PC-3 (cell line): ENCODE measurements around the gene DTWD2. TPM values are rescaled to one million over a fixed set of nuclear protein-coding genes. Genes with fewer than 3 reads are reported as not detected.

ENCODE experiments used
- ATAC-seq: fragments of 200-7000 bp; cut with Tn5 transposase; 2 replicates; pipeline ENCODE4 v1.9.1; 2020; ENCODE audit warnings: mild to moderate bottlenecking, moderate library complexity
- BruUV-seq: library from RNA; stranded (reverse); fragments of 400-500 nt; replicated peaks from 2 replicates; lab custom pipeline; 2021; lab: Mats Ljungman, UMichigan
- CTCF ChIA-PET: fragments of 300-600 bp; sonication (Branson Sonifier 250); formaldehyde crosslinking; loops from one replicate; lab custom pipeline; 2022; ENCODE audit warnings: antibody characterized with exemption; lab: Charles Lee
- POLR2A ChIA-PET: fragments of 300-600 bp; sonication (Branson Sonifier 250); formaldehyde crosslinking; loops from one replicate; lab custom pipeline; 2022; ENCODE audit warnings: antibody characterized with exemption; ENCODE audit not compliant: unreplicated experiment; lab: Charles Lee
- DNase-seq: peaks from one replicate; pipeline ENCODE4 v3.0.0-alpha.2; 2015
- H2AFZ ChIP-seq: fragments of 300-600 bp; sonication (generic); 2 replicates; pipeline ENCODE4 v1.6.0; 2016; ENCODE audit warnings: antibody characterized with exemption, low read length
- H3F3A ChIP-seq: fragments of 300-600 bp; sonication (generic); one replicate; pipeline ENCODE4 v1.6.0; 2017; ENCODE audit warnings: antibody characterized with exemption, low read length, control low read depth, mild to moderate bottlenecking; ENCODE audit not compliant: unreplicated experiment
- H3K27ac ChIP-seq: fragments of 300-600 bp; sonication (generic); 2 replicates; pipeline ENCODE4 v1.5.1; 2016; ENCODE audit warnings: mild to moderate bottlenecking, low read length
- H3K27me3 ChIP-seq: fragments of 300-600 bp; sonication (generic); 2 replicates; pipeline ENCODE4 v1.6.1; 2016; ENCODE audit warnings: low read length, mixed read lengths
- H3K36me3 ChIP-seq: fragments of 300-600 bp; sonication (generic); 2 replicates; pipeline ENCODE4 v1.6.1; 2016; ENCODE audit warnings: low read depth, mixed run types, low read length, mixed read lengths
- H3K4me1 ChIP-seq: fragments of 300-600 bp; sonication (generic); 2 replicates; pipeline ENCODE4 v1.5.1; 2016; ENCODE audit warnings: low read length; ENCODE audit not compliant: insufficient read depth
- H3K4me2 ChIP-seq: fragments of 300-600 bp; sonication (generic); 2 replicates; pipeline ENCODE4 v1.6.0; 2016; ENCODE audit warnings: low read length
- H3K4me3 ChIP-seq: fragments of 300-600 bp; sonication (generic); 2 replicates; pipeline ENCODE4 v1.5.1; 2016; ENCODE audit warnings: mild to moderate bottlenecking, low read length, mixed read lengths
- H3K79me2 ChIP-seq: fragments of 300-600 bp; sonication (generic); 2 replicates; pipeline ENCODE4 v1.6.1; 2017; ENCODE audit warnings: low read length, mixed read lengths
- H3K9ac ChIP-seq: fragments of 300-600 bp; sonication (generic); 2 replicates; pipeline ENCODE4 v1.6.0; 2016; ENCODE audit warnings: mild to moderate bottlenecking, low read length
- H3K9me2 ChIP-seq: fragments of 300-600 bp; sonication (generic); replicated peaks from 2 replicates; pipeline ENCODE4 v1.6.1; 2016; ENCODE audit warnings: mixed run types, low read length, mixed read lengths
- H3K9me3 ChIP-seq: fragments of 300-600 bp; sonication (generic); 2 replicates; pipeline ENCODE4 v1.6.1; 2016; ENCODE audit warnings: low read length, mixed read lengths
- H4K20me1 ChIP-seq: fragments of 300-600 bp; sonication (generic); 2 replicates; pipeline ENCODE4 v1.6.1; 2016; ENCODE audit warnings: low read length, mixed read lengths
- EZH2 ChIP-seq: fragments of 300-600 bp; sonication (generic); IDR thresholded peaks from one replicate; pipeline ENCODE4 v1.6.1; 2017; ENCODE audit warnings: antibody characterized with exemption, mild to moderate bottlenecking, low read length; ENCODE audit not compliant: unreplicated experiment
- EZH2phosphoT487 ChIP-seq: fragments of 300-600 bp; sonication (generic); IDR thresholded peaks from 2 replicates; pipeline ENCODE4 v1.6.1; 2018; ENCODE audit warnings: mild to moderate bottlenecking, antibody characterized with exemption, low read length, borderline replicate concordance
- intact Hi-C: fragments of 100-400 bp; cut with micrococcal nuclease; formaldehyde crosslinking; loops from 2 replicates; pipeline ENCODE4 v1.9.0; 2023
- total RNA-seq: library from RNA; depleted of rRNA; stranded (reverse); fragments of >200 nt; gene quantifications from 2 replicates; pipeline ENCODE4 v1.2.3, GENCODE V29; 2014
- TF ChIP-seq, protein P1 (sequence below): fragments of 300-600 bp; sonication (generic); conservative IDR thresholded peaks from 2 replicates; pipeline ENCODE4 v1.5.1; 2017; ENCODE audit warnings: antibody characterized with exemption, low read depth, mild to moderate bottlenecking, low read length

DTWD2 gene
- total RNA-seq, 1 experiment from 2014 or later = 16.5 TPM

DNA sequence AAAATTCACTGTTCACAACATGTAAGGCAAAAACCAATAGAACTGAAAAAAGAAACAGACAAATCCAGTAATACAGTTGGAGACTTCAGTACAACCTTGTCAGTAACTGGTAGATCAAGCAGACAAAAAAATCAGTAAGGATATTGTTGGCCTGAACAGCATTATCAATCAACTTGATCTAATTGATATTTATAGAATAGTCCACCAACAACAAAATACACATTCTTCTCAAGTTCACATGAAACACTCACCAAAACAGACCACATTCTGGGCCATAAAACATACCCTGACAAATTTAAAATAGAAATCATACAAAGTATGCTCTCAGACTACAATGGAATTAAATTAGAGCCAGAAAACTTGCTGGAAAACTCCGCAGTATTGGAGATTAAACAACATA is 56.8 kb downstream of the DTWD2 start:
- no peaks in the 10 kb centered on the region for H3K36me3 ChIP-seq
- H3K27me3 ChIP-seq = no peaks in the 10 kb centered on the region
- ChIA-PET CTCF (no interaction called here), POLR2A (no interaction called here)
- ATAC-seq (no peak), DNase-seq (no peak)
- intact Hi-C loops = no loop called here
- no peak overlapping the region for H3K27ac ChIP-seq
- no peaks in the 10 kb centered on the region for H3K9me3 ChIP-seq
- H3F3A ChIP-seq = no peaks in the 10 kb centered on the region
- no peak overlapping the region for H2AFZ ChIP-seq
- H3K9me2 ChIP-seq = no peaks in the 10 kb centered on the region
- no peaks in the 10 kb centered on the region for H3K79me2 ChIP-seq
- H3K4me1 ChIP-seq = no peaks in the 10 kb centered on the region
- BruUV-seq = no TSS peak
- H3K4me3 ChIP-seq = no peak overlapping the region
- no peak overlapping the region for H3K4me2 ChIP-seq
- no peak overlapping the region for H3K9ac ChIP-seq
- no peaks in the 10 kb centered on the region for H4K20me1 ChIP-seq
- no peak for TF ChIP-seq EZH2phosphoT487
- TF ChIP-seq EZH2 = no peak
- TF ChIP-seq, protein P1, sequence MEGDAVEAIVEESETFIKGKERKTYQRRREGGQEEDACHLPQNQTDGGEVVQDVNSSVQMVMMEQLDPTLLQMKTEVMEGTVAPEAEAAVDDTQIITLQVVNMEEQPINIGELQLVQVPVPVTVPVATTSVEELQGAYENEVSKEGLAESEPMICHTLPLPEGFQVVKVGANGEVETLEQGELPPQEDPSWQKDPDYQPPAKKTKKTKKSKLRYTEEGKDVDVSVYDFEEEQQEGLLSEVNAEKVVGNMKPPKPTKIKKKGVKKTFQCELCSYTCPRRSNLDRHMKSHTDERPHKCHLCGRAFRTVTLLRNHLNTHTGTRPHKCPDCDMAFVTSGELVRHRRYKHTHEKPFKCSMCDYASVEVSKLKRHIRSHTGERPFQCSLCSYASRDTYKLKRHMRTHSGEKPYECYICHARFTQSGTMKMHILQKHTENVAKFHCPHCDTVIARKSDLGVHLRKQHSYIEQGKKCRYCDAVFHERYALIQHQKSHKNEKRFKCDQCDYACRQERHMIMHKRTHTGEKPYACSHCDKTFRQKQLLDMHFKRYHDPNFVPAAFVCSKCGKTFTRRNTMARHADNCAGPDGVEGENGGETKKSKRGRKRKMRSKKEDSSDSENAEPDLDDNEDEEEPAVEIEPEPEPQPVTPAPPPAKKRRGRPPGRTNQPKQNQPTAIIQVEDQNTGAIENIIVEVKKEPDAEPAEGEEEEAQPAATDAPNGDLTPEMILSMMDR = no peak

DNA sequence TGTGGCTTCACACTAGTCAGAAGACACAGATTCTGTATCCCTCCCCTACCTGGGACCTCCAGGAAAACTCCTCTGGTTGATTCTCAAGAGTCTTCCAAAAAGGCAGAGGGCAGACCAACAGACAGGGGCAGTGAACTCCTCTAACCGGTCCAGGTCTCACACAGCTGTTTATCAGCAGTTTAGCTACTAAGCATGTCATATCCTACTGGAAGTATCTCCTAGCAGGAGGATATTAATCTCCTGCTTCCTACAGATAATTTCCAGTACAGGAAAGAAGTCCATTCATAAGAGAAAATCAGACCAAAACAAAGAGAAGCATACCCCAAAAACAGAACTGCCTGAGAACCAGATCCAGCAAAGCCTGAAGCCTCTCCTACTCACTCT is 64.3 kb downstream of the DTWD2 start:
- H3K4me3 ChIP-seq = no peak overlapping the region
- no peak overlapping the region for H3K9ac ChIP-seq
- H3K27ac ChIP-seq = no peak overlapping the region
- H3K36me3 ChIP-seq = no peaks in the 10 kb centered on the region
- ATAC-seq (no peak), DNase-seq (no peak)
- H2AFZ ChIP-seq = no peak overlapping the region
- POLR2A ChIA-PET = no interaction called here
- H3K79me2 ChIP-seq = no peaks in the 10 kb centered on the region
- no peaks in the 10 kb centered on the region for H3K9me2 ChIP-seq
- no peaks in the 10 kb centered on the region for H3K4me1 ChIP-seq
- H4K20me1 ChIP-seq = no peaks in the 10 kb centered on the region
- TF ChIP-seq, protein P1 = no peak
- TF ChIP-seq EZH2phosphoT487 (no peak), EZH2 (no peak)
- H3F3A ChIP-seq = no peaks in the 10 kb centered on the region
- H3K9me3 ChIP-seq = no peaks in the 10 kb centered on the region
- intact Hi-C loops = no loop called here
- H3K4me2 ChIP-seq = no peak overlapping the region
- BruUV-seq = no TSS peak
- H3K27me3 ChIP-seq = no peaks in the 10 kb centered on the region
- CTCF ChIA-PET = no interaction called here

DNA sequence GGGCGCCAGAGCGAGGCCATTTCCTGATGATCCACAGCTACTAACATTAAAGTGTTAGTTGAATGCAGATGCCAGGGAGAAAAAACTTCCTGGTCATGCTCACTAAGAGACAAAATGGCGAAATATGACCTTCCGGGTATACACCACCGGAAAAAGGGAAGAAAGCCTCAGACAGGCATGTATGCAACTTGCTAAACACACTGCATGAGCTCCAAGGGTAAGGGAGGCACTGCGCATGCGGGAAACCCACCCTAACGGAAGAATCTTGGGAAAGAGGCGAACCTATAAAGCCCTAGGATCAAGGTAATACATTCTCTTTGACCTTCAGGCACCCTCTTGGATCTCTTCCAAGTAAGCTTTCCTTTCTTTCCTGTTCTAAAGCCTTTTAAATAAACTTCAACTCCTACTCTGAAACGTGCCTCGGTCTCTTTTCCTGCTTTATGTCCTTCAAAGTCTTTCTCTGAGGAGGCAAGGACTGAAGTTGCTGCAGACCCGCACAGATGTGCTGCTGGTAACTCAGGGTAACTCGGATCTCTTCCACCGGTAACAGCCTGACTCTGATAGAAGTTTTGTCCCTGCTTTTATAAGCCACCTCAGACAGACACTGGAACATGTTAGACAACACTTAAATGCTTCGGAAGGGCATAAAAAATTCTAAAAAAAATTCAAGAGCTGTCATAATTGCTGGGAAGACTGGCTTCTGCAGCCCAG is 64.9 kb downstream of the DTWD2 start:
- ATAC-seq = no peak
- no peak overlapping the region for H3K4me3 ChIP-seq

More for the DNA sequence above, 64.9 kb downstream of the DTWD2 start:
- CTCF ChIA-PET = no interaction called here
- Histone ChIP-seq H3K4me2 (no peak overlapping the region), H3K36me3 (no peaks in the 10 kb centered on the region), H3K9me3 (no peaks in the 10 kb centered on the region), H3K9me2 (no peaks in the 10 kb centered on the region), H3K27me3 (no peaks in the 10 kb centered on the region), H4K20me1 (no peaks in the 10 kb centered on the region), H3K4me1 (no peaks in the 10 kb centered on the region), H3K9ac (no peak overlapping the region), H3K79me2 (no peaks in the 10 kb centered on the region), H3K27ac (no peak overlapping the region), H2AFZ (no peak overlapping the region), H3F3A (no peaks in the 10 kb centered on the region)
- BruUV-seq = no TSS peak
- POLR2A ChIA-PET = no interaction called here
- DNase-seq = no peak
- TF ChIP-seq, protein P1 = no peak
- TF ChIP-seq EZH2phosphoT487 (no peak), EZH2 (no peak)
- intact Hi-C loops = no loop called here
